Measurements from ENCODE around the gene NR2E1. TPM values are rescaled to one million over a fixed set of nuclear protein-coding genes. Genes with fewer than 3 reads are reported as not detected.

The NR2E1 gene
- total RNA-seq, 6 experiments from 2014 or later = not detected

- Histone ChIP-seq H3K9me3 (no peaks in the 10 kb centered on the region), H3K4me3 (peak overlapping the region in 2 of 3 donors; percentile 19 to 24), H3K27me3 (peaks cover 5 to 19% of the 10 kb centered on the region in 2 donors), H3K4me1 (peaks cover 0 to 13% (median 0%) of the 10 kb centered on the region in 4 donors), H3K27ac (no peak overlapping the region), H3K36me3 (no peaks in the 10 kb centered on the region)
- DNase-seq = no peak
- WGBS (ENCODE audit: insufficient coverage, low coverage, low lambda C conversion rate, missing lambda C conversion rate) = 13% methylated on average over 16 of the region's 22 CpGs
- intact Hi-C loops (cut with DNase I) = no loop called here
- TF ChIP-seq, protein P1, sequence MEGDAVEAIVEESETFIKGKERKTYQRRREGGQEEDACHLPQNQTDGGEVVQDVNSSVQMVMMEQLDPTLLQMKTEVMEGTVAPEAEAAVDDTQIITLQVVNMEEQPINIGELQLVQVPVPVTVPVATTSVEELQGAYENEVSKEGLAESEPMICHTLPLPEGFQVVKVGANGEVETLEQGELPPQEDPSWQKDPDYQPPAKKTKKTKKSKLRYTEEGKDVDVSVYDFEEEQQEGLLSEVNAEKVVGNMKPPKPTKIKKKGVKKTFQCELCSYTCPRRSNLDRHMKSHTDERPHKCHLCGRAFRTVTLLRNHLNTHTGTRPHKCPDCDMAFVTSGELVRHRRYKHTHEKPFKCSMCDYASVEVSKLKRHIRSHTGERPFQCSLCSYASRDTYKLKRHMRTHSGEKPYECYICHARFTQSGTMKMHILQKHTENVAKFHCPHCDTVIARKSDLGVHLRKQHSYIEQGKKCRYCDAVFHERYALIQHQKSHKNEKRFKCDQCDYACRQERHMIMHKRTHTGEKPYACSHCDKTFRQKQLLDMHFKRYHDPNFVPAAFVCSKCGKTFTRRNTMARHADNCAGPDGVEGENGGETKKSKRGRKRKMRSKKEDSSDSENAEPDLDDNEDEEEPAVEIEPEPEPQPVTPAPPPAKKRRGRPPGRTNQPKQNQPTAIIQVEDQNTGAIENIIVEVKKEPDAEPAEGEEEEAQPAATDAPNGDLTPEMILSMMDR (IDR thresholded peaks at IDR 0.05) = no peak
- TF ChIP-seq POLR2A (IDR thresholded peaks at IDR 0.05) = no peak
- no peak for ATAC-seq
These were observed 9.4 kb downstream of the NR2E1 start for GRCh38 chr6:108175176-108175591.

GRCh38 chr6:108175592-108176279, 9.9 kb downstream of the NR2E1 start:
- TF ChIP-seq POLR2A (IDR thresholded peaks at IDR 0.05) = no peak
- TF ChIP-seq, protein P1 (IDR thresholded peaks at IDR 0.05) = peak; percentile 23 to 56 (median 30)
- DNase-seq (peak in 1 of 3 donors; percentile 37), ATAC-seq (peak; percentile 56 to 94 (median 80))
- 4% methylated on average over 7 of the region's 38 CpGs for WGBS (ENCODE audit: insufficient coverage, low coverage, low lambda C conversion rate, missing lambda C conversion rate)
- H3K9me3 ChIP-seq = no peaks in the 10 kb centered on the region
- intact Hi-C loops (cut with DNase I) = no loop called here
- peaks cover 5 to 19% of the 10 kb centered on the region in 2 donors for H3K27me3 ChIP-seq
- peaks cover 0 to 13% (median 0%) of the 10 kb centered on the region in 4 donors for H3K4me1 ChIP-seq
- H3K4me3 ChIP-seq = peak overlapping the region in 2 of 3 donors; percentile 19 to 24
- no peak overlapping the region for H3K27ac ChIP-seq
- H3K36me3 ChIP-seq = no peaks in the 10 kb centered on the region

DNA sequence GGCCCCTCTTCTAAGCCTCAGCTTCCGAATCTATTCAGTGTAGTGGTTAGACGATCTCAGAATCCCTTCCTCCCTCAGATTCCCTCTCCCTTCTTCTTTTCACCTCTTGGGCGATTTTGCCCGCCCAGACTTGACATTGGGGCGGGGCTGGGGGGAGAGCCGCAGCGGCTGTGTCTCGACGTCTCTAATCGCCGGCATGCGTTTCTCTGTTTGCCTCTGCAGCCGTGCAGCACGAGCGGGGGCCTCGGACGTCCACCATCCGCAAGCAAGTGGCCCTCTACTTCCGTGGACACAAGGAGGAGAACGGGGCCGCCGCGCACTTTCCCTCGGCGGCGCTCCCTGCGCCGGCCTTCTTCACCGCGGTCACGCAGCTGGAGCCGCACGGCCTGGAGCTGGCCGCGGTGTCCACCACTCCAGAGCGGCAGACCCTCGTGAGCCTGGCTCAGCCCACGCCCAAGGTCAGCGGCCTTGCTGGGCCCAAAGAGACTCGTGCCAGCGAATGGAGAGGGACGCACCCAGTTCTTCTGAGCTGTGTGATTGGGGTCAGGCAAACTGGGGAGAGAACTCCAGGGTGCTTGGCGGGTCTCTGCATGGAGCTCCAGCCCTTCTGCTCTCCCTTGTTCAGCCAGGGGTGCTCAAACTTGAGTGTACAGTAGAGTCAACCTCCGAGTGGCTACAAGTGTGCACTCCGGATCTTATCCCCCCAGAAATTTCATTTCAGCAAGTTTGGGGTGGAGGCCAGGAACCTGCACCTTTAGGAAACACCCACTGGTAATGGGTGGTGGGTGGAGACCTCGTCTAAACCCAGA, 10.7 kb downstream of the NR2E1 start:
- no peak for TF ChIP-seq POLR2A (IDR thresholded peaks at IDR 0.05)
- TF ChIP-seq, protein P1 (IDR thresholded peaks at IDR 0.05) = no peak
- H3K4me3 ChIP-seq = peak overlapping the region in 2 of 3 donors; percentile 19 to 24
- no peaks in the 10 kb centered on the region for H3K36me3 ChIP-seq
- H3K27me3 ChIP-seq = peaks cover 5 to 19% of the 10 kb centered on the region in 2 donors
- no peak for DNase-seq
- WGBS (ENCODE audit: insufficient coverage, low coverage, low lambda C conversion rate, missing lambda C conversion rate) = 18% methylated on average over 14 of the region's 46 CpGs
- no peaks in the 10 kb centered on the region for H3K9me3 ChIP-seq
- intact Hi-C loops (cut with DNase I) = no loop called here
- peak in 1 of 4 donors; percentile 15 for ATAC-seq
- no peak overlapping the region for H3K27ac ChIP-seq
- peaks cover 0 to 13% (median 0%) of the 10 kb centered on the region in 4 donors for H3K4me1 ChIP-seq

- peaks cover 0 to 13% (median 0%) of the 10 kb centered on the region in 4 donors for H3K4me1 ChIP-seq
- ATAC-seq = no peak
- no peak for TF ChIP-seq POLR2A (IDR thresholded peaks at IDR 0.05)
- TF ChIP-seq, protein P1 (IDR thresholded peaks at IDR 0.05) = no peak
- intact Hi-C loops (cut with DNase I) = no loop called here
- no peak overlapping the region for H3K4me3 ChIP-seq
- DNase-seq = peak in 1 of 3 donors; percentile 22
- H3K27ac ChIP-seq = no peak overlapping the region
- no peaks in the 10 kb centered on the region for H3K9me3 ChIP-seq
- WGBS (ENCODE audit: insufficient coverage, low coverage, low lambda C conversion rate, missing lambda C conversion rate) = 27% methylated on average over 4 of the region's 4 CpGs
- H3K36me3 ChIP-seq = no peaks in the 10 kb centered on the region
- H3K27me3 ChIP-seq = peaks cover under 1 to 12% of the 10 kb centered on the region in 2 donors
These were observed 13.9 kb downstream of the NR2E1 start for GRCh38 chr6:108179741-108180140.
